KBM-7 (cell line): Measurements from ENCODE around the gene EHF.

Source experiments
- DNase-seq: peaks from one replicate; pipeline ENCODE4 v3.0.0-alpha.2; 2015
- in situ Hi-C: fragments of 300-500 bp; cut with MboI; formaldehyde crosslinking; loops from 2 replicates; pipeline ENCODE4 v1.14.3; 2020; ENCODE audit warnings: low sequenced_read_pairs, low pct_unique_long_range_greater_than_20kb, mixed read lengths

The EHF gene

DNA sequence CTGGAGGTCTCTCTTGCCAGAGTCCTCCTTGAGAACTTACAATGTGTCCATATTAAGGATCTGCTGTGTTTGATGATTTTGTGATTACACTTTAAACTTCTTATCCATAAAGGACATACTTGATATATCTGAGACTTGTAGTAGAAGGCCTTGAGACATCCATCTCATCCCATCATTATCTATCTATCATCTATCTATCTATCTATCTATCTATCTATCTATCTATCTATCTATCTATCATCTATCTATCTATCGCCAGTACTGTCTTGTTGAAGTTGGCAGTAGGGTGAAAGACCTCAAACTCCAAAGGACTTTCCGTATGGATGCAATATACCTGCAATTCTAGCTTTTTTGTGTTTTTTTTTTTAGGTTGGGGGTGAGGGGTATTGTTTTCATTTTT, 2.5 kb upstream of the EHF start:
- in situ Hi-C loops: no loop called here
- no peak for DNase-seq

DNA sequence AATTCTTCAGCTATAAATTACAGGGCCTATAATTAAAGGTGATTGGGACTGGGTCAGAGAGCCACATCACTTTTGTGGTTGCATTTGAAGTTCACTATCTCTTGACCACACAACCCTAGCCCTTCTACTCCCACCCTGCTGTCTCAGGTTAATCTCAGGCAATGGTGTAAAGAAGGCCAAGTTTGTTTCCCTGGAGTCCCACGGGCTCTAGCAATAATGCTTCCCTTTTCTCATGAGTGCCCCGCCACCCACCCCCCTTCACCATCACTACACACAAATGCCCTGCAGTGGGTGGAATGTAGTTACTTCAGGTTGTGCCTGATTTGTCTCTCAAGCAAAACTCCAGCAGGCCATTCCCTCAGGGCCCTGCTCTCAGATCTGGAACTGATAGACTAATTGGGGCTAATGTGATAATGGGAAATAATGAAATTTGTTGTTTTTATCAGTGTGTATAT, 1.8 kb upstream of the EHF start:
- DNase-seq: no peak
- in situ Hi-C loops: no loop called here

DNA sequence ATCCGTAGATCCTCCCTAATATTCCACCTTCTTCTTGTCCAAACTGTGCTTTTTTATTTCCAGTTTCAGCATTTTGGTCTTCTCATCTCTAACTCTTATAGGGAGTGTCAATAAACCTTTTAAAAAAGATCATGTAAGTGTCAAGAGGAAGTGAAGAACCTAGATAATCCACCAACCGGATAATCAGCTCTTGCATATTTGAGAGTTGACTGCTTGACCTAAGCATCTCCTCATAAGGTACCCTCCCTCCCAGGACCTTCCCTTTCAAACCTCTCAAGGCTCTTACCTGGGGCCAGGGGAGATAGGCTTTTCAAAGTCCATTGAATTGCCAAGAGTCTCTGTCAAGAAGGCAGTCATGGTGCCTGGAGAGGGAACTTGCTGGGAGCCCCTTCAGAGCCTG, 691 bp upstream of the EHF start:
- in situ Hi-C loops: no loop called here
- no peak for DNase-seq

DNA sequence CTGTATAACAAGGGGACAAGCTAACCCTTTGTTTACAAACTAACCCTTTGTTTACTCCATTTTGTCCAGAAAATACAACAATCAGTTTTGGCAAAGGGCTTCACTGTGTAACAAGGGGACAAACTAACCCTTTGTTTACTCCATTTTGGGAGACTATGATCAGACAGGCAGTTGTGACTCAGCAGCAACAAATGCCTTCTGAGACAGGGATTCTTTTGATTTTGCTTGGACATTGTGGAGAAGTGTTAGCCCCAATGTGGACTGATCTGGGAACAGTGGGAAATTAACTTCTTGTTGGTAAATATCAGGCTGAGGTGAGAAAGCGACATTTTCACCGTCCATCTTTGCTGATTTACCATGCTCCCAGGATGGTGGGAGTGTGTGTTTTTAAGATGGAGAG, 983 bp downstream of the EHF start:
- in situ Hi-C loops: no loop called here
- DNase-seq: no peak

DNA sequence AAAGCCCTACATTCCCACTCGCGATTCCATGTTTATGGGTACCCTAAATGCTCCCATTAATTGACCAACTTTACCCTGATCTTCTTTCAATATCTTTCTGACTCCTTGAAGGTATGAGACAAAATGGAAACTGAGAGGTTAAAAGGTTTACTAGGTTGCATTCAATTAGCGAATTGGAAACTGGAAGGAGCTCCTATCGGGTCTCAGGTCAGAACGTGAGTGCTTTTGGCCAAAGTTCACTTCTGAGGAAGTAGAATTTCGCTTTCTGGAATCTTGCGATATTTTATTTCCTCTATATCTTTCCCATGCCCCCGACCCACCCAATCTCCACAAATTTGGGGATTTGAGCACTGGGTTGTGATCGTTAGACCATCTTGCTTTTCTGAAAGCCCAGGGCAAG, 2.6 kb downstream of the EHF start:
- in situ Hi-C loops: no loop called here
- no peak for DNase-seq

DNA sequence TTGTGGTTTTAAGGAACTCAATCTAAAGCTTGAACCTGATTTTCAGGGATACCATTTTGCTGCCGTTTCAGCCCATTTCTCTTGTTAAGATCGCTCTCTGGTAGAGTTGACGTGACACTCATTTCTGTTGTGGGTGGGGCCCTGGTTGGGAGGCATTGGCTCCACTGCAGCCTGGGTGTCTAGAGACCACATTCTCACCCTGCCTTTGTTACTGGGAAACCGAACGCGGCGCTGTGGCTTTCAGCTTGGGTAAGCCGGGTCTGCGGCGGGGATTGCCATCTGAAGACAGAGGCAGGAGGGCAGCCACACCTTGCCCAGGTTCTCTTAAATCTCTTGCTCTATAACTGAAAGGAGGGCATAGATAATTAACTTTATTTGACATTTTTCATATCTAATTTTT, 3.2 kb downstream of the EHF start:
- no peak for DNase-seq
- in situ Hi-C loops: no loop called here

GRCh38 chr11:34625576-34625975, 4.7 kb downstream of the EHF start:
- DNase-seq: no peak
- in situ Hi-C loops: no loop called here

GRCh38 chr11:34626393-34626792, 5.5 kb downstream of the EHF start:
- in situ Hi-C loops: no loop called here
- no peak for DNase-seq

GRCh38 chr11:34627197-34627596, 6.3 kb downstream of the EHF start:
- in situ Hi-C loops: no loop called here
- no peak for DNase-seq

DNA sequence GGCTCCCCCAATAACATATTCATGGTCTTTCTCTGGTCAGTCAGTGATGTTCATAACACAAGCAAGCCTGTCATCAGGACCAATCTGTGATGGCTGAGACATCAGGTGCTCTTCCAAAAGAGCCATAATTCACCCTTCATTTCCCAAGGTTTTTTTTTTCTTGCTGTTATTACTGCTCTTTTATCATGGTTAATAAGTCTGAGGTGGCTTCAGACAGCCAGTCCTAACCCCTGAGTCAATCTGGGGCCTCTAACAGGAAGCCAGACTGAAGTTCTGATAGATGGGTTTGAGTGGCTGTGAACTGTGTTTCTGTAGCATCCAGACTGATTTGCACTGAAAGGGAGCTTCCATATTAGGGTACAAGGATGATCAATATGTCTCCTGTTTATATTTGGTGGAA, 8.8 kb downstream of the EHF start:
- DNase-seq: no peak
- in situ Hi-C loops: no loop called here

DNA sequence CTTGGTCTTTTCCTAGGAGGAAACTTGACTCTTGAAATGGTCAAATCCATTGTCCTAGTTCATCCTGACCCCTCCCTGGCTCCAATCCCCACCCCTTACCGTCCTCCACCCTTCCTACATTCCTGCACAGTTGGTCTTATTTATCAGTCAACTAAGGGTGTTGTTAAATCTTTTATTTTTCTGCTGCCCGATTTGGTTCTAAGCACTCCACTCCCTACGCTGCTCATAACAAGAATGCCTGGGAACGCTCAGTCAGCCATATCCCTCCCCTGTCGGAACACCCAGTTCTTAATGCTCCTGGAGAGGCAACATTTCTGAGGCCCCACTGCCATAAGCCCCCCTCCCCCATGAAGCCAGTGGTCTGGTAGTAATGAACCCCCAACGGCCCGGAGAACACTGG, 9.7 kb downstream of the EHF start:
- in situ Hi-C loops: no loop called here

GRCh38 chr11:34631297-34631696, 10.4 kb downstream of the EHF start:
- in situ Hi-C loops: no loop called here
- DNase-seq: no peak

More for the DNA sequence above, 9.7 kb downstream of the EHF start:
- DNase-seq: no peak

GRCh38 chr11:34631737-34632104, 10.8 kb downstream of the EHF start:
- in situ Hi-C loops: no loop called here

DNA sequence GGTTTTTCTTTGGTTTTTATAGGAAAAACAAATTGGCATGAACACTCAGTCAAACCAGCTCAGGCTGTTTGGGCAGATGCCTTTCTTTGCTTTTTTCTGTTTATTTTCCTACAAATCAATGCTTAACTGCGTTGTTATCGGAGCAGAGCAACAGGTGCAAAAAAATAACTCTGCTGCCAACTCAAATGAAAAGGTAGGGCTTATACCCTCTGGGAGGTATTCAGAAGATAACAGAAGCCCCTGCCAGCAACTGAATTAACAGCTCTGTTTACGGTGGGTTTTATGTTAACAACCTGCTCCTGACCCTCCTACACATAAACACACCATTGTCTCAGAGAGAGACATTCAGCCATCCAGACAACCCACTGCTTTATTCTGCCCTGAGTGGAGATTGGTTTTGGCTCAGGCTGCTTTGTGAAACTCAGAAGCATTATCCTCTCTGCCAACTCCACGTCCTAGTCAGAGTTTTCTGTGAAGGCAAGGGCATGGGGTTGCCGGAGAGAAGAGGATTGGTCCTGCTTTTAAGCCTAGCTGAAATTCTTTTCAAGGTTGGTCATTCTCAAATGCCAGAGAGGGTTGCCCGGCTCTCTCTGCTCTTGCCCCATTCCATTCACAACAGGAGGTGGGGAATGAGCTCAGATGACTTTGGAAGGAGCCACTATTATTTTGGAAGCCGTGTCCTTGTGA, 11.4 kb downstream of the EHF start:
- in situ Hi-C loops: no loop called here
- DNase-seq: no peak

More at GRCh38 chr11:34631737-34632104, 10.8 kb downstream of the EHF start:
- DNase-seq: no peak

GRCh38 chr11:34633640-34633989, 12.7 kb downstream of the EHF start:
- in situ Hi-C loops: no loop called here
- DNase-seq: no peak

DNA sequence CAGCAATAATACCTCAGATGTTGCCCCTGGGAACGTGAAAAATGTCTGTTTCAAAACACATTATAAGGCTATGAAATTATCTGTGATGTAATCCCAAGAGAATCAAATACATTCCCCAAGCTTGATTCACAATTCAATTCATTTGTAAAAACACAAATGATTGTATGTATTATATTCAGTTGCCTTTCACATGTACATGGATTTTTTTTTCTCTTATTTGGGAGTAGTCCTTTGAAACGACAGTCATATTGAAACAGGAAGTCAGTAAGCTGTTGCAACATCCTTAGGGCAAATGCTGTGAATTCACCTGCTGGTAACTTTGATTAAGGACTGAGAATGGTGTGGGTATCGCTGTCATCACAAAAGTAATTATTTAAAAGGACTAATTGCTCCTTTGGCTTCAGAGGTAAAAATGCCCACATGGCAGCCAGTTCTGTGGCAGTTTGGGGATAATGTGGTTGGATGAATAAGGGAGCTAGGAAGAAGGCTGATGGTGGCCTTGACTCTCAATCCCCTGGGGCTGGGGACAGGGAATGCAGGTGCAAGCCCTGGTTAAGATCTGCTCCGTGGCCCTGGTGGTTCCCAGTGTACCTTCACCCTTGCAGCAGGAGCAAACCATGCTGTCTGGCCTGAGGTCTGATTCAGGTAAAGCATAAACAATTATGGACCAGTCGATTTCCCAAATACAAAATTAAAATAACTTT, 13.2 kb downstream of the EHF start:
- in situ Hi-C loops: no loop called here
- peak; percentile 53 for DNase-seq

DNA sequence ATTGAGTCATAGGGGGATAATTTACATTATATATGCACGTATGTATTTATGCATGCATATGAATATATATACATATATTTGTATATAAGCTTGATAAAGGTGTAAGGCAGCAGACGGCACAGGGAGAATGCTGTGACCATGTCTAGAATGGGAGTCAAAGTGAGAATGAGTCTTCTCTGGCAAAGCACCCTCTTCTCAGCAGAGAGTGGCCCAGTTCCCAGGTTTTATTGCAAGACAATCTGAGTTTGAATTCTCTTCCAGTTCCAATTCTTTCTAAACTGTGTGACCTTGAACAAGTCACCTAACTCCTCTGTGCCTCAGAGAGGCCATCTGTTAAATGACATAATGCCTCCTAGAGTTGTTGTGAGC, 13.8 kb downstream of the EHF start:
- no peak for DNase-seq
- in situ Hi-C loops: no loop called here

DNA sequence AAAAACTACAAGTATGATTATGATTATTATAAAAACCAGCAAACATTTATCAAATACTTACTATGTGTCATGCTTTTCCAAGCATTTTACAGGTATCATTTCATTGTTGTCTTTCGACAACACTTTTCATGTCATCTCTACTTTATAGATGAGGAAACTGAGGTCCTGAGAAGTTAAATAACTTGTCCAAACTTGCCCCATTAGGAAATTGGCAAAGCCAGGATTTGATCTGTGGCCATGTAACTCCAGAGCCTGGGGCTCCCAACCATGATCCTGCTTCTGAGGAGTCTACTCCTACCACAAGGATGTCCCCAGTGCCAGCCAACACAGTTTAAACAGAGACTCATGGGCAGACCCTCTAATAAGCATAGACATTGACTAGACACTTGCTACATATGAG, 15.2 kb downstream of the EHF start:
- DNase-seq: no peak
- in situ Hi-C loops: no loop called here

DNA sequence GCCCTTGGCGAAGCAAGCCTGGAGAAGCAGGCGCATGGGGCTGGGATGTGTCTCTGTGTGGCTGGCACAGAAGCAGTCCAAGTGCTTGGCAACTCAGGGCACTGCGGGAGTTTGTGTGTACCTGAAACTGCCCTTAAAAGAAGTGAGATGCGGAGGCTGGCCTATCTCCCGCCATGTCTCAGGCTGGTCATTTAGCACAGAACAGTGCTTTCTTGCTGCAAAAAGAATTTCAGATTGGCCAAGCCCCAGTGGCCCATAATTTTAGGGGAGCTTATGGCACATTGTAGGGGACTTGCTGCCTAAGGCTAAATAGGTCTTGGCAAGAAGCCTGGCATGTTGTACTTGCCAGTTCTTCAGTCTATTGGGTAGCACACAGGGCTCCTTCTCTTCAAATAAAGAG, 16.4 kb downstream of the EHF start:
- in situ Hi-C loops: no loop called here
- no peak for DNase-seq

DNA sequence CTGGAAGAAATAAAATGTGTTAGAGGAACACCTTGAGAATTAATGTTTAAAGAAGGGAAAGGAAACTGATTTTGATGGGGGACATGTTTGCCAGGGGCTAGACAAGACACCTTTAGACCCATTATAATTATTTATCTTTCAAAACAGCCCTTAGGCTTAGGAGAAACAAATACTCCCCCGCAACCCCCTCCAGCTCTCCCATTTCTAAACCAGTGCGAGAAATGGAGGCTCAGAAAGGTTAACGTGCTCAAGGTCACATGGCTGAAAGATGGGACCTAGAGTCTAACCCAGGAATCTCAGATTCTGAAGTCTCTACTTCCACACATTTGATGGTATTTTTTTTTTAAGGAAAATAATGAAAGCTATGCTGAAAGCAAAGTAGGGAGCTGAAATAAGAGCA, 18.0 kb downstream of the EHF start:
- DNase-seq: no peak
- in situ Hi-C loops: no loop called here

DNA sequence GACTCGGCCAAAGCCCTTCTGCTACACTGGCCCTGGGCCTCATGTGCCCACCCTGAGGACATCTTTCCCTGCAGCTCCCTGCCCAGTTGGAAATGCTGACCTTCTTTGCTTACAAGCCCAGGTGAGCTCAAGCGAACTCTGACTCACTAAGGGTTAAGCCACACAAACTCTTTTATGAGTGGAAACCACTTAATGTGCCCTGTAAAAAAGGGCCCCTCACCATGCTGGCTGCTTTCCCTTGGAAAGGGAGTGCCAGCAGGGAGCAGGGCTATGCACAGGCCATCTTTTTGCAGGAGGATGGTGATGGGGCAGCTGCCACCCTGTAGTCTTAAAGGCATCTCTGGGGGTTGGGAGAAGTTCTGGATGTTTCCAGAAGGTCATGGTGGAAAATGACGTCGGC, 18.7 kb downstream of the EHF start:
- in situ Hi-C loops: no loop called here
- DNase-seq: no peak
